SIG-M5 (cell line): Measurements from ENCODE around the gene SCT.

Source experiments
- DNase-seq: peaks from one replicate; lab custom pipeline; 2025; lab: John Stamatoyannopoulos, UW

SCT gene

DNA sequence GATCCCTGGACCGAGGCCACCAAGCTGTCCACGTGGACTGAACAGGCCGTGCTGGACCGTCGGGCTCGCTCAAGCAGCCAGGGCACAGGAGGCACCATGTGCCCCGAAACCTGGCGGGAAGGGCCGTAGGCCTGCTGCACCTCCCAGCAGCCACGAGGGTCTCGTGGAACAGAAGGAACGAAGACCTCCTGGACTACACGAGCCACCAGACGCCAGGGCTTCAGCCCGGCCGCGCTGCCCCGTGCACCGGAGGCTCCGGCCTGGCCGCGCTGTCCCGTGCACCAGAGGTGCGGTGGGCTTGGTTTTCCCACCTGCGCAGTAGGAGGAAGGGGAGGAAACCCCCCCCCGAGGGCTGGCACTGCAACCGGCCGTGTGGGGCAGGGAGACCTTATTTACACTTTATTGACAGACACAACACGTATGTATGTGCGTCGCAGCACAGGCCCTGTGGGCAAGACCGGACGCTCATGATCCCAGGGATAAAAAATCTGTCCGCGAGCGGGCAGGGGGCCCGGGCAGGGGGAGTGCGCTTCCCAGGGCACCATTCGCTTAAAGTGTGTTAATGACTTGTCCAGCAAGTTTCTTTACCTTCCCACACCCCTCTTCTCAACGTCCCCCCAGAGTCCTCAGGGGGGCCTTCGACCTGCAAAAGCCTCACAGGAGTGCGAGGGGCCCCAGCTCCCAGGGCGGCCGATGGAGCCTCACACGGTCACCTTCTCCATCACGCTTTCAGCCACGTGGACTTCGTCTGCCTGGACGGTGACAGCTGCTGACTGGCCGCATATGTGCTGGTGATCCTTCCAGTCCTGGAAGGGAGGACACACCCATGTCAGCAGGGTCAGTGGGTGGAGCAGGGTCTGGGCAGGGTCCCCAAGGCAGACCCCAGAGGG is 17.1 kb upstream of the SCT start:
- DNase-seq = no peak

GRCh38 chr11:643366-643765 is 16.4 kb upstream of the SCT start:
- DNase-seq = no peak

- no peak for DNase-seq
Observed at GRCh38 chr11:641806-642370, 14.9 kb upstream of the SCT start.

- no peak for DNase-seq
Observed at GRCh38 chr11:640021-640706, 13.2 kb upstream of the SCT start.

DNA sequence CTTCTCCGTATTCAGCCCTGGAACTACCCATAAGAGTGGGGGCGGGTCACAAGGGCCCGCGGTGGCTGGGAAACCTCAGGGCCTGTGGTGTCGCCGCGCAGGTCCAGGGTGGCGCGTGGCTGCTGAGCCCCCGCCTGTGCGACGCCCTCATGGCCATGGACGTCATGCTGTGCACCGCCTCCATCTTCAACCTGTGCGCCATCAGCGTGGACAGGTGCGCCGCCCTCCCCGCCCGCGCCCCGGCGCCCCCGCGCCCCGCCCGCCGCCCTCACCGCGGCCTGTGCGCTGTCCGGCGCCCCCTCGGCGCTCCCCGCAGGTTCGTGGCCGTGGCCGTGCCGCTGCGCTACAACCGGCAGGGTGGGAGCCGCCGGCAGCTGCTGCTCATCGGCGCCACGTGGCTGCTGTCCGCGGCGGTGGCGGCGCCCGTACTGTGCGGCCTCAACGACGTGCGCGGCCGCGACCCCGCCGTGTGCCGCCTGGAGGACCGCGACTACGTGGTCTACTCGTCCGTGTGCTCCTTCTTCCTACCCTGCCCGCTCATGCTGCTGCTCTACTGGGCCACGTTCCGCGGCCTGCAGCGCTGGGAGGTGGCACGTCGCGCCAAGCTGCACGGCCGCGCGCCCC is 12.5 kb upstream of the SCT start:
- DNase-seq = no peak

DNA sequence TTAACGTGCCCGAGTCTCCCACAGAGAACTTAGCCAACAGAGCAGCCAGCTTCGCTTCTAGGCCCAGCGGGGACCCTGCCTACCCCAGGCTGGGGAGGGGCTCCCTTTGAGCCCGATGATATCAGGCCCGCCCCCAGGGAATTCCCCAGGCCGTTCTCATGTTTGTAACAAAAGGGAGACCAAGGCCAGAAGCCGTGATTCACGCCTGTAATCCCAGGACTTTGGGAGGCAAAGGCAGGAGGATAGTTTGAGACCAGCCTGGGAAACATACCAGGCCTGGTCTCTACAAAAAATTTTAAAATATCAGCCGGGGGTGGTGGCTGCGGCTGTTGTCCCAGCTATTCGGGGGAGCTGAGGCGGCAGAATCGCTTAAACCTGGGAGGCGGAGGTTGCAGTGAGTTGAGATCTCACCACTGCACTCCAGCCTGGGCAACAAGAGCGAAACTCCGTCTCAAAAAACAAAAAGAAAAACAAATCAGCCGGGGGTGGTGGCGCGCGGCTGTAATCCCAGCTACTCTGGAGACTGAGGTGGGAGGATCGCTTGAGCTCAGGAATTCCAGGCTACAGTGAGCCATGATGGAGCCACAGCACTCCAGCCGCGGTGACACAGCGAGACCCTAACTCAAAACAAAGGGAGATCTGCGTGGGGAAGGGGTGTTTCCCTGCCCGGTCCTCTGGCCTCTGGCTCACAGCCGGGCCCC is 11.8 kb upstream of the SCT start:
- no peak for DNase-seq

DNA sequence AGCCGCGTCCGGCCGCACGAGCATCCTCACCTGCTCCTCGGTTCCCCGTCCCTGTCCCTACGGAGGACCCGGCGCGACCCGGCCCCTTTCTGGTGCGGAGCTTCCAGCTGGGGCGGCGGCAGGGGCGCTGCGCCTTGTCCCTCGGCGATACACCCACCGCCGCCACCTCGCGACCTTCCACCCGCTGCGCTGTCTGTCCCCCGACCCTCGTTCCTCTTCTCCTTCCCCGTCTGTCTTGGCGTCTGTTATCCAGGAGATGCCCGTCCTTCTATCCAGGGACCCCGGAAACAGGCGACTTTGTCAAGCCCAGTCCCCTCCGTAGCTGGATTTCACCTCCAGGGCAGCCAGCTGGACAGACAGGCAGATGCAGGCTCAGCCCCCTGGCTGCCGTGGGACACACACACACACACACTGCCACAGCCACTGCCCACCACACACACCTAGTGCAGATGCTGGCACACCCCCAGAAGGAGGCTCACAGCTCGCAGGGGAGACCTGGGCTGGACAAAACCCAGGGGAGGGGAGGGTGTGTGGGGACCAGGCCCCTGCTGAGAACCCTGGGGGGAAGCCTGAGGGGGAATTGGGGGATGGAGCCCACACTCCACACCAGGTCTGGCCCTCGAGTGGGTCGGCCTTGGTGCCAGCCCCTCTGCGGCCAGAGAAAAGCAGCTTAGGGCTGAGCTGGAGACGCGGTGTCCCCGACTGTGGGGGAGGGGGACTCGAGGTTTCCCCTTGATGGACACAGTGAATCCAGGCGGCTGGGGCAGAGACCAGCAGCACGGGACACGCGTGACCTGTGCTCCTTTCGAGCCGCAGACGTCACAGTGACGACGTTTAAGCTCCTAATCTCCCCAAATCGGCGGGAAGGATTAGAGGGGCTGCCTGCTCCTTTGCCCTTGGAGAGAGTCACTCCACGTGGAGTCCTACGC is 10.9 kb upstream of the SCT start:
- no peak for DNase-seq

- DNase-seq = no peak
Observed at GRCh38 chr11:637333-637592, 10.3 kb upstream of the SCT start.

- DNase-seq = no peak
Observed at GRCh38 chr11:636511-637332, 9.7 kb upstream of the SCT start, which contains the start of gene DRD4. DRD4 (plus strand) TSS chr11:637269; CDS start chr11:637305, 36 bp downstream.

DNA sequence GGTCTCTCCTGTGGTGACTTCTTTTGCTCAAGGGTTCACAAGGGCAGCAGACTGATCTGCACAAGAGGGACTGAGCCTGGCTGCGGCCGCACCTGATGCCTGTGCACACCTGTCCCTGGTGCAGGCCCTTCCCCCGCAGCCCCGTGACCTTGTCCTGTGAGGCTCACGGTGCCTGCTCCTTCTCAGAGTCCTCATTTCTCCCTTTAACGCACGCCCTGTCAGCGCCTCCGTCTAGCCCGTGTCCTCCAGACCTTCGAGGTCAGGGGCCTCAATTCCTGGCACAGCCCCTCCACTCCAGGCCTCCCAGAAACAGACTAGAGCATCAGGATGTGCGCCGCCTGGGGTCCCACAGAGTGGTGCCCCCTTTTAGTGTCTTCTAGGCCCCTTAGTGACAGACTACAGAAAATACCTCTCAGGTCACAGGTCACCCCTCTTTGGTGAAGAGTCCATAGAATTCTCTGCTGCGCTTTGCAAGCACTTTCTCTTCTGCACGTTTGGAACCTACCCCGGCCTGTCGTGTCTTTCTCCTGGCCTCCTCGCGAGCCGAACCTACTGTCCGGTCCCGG is 9.0 kb upstream of the SCT start:
- DNase-seq = no peak

GRCh38 chr11:630871-631270 is 3.9 kb upstream of the SCT start:
- no peak for DNase-seq

- no peak for DNase-seq
Observed at GRCh38 chr11:629237-629583, 2.2 kb upstream of the SCT start.

DNA sequence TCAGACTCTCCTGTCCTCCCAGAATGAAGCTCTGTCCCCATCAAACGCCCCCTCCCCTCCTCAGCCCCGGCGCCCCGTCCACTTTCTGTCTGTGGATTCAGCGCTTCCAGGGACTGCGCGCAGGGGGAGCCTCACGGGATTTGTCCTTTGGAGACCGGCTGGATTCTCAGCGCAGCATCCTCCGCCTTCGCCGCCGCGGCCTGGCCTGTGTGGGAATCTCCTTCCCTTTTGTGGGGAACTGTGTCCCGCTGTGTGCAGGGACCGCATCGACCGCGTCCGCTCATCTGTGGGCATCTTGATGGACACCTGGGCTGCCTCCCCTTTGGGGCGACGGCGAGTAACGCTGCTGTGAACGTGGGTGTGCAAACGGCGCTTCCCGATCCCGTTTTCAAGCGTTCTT is 1.1 kb upstream of the SCT start:
- DNase-seq = no peak

- DNase-seq = no peak
Observed at GRCh38 chr11:627308-627576, 261 bp upstream of the SCT start.

DNA sequence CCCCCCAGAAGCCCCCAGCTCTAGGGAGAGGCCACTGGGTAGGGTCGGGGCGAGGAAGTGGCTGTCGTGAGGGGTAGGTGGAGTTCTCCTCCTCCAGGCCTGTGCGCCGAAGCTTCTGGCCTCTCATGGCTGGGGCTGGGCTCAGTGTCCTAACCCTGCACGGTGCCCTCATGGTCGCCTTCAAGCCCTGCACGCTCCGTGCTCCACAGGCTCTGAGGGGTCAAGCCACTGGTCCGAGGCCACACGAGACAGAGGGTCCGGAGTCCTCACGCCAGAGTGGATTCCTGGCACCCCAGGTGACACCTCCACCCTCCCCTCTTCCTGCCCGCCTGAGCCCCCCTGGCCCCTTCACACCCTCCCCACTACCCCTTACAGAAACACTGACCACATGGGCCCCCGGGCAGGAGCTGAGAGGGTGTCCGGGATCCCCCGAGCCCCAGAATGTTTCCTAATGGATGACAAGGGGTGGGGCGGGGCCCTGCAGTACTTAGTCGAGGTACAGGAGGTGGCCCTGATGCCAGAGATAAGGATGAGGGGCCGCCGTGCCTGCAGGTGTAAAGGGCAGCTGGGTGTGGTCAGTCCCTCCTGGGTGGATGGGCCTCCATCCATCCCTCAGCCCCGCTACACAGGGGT is 1.2 kb downstream of the SCT start:
- no peak for DNase-seq

DNA sequence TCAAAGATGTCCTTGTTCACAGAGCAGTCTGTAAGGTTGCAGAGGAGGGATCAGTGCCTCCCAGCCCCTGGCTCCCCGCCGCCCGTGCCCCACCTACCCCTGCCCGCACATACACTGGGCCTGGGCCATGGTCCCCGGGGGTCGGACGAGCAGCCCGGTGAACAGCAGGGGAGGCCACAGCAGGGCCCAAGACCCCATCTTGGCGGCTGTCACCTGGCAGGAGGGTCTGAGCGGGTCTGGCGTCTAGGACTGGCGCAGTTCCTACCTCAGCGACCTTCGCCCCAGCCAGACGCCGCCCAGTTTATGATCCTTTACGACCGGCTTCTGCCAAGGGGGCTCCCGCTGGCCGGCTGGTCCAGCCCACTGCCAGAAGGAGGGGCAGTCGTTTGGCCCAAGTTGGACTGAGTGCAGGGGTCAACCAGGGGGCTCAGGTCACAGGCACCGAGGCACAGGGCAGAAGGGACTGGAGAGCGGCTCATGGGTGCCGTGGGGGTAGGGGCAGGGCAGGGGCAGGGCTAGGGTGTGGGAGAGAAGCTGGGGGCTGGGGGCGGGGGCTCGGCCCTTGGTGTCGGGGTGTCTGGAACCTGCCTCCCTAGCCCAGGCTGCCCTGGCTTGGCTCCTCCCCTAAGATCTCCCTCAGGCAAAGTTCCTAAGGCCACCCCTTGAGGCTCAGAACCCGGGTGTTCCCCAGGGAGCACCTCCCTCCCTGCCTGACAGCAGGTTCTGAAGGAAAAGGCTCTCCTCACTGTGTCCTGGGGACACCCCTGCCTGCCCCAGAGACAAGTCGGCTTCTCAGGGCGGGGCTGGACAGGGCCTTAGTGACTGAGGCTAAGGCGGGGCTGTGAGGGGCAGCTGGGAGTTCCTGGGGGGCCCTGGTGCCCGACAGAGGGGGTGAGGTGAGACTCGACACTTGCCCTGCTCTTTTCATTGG is 2.0 kb downstream of the SCT start, which contains the start of gene CDHR5:
Gene CDHR5, minus strand, starts transcription at position 251 of the 931 bp plus-strand sequence. Its CDS starts 53 bp downstream, at position 198.
- no peak for DNase-seq

DNA sequence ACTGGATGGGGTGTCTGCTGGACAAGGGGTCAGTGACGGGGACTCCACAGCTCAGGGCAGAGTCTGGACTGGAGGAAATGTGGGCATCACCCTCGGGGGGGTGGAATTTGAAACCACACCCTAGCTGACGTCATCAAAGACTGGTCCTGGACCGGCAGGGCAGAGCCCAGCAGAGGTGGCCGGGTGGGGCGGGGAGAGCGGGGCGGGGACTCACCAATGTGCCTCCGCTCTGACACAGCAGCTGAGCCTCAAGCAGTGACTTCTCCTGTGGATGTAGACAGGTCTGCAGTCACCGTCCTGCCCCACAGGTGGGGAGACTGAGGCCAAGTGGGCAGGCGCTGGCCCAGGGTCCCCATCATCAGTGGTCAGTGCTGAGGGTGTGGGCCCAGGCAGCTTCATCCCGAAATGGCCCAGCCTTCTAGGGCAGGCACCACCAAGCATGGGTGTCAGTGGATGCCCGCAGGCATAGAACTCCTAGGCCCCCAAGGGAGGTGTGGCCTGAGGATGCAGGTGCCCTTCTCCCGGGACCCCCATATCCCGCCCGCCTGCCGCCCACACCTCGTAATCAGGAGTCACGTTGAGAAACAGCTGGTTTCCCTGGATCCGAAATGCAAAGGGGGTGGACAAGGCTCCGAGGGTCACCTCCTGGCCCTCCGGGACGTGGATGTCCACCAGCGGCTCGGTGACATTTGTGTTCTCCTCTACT is 2.8 kb downstream of the SCT start:
- no peak for DNase-seq

- DNase-seq = no peak
Observed at GRCh38 chr11:623349-623869, 3.6 kb downstream of the SCT start.
